H9 (cell line): Measurements from ENCODE around the gene DMAP1. TPM values are rescaled to one million over a fixed set of nuclear protein-coding genes. Genes with fewer than 3 reads are reported as not detected.

Experiments
- DNase-seq: peaks from one replicate; pipeline ENCODE4 v3.0.0-alpha.2; 2017
- H2AFZ ChIP-seq: one replicate; pipeline ENCODE4 v1.6.1; 2013; ENCODE audit warnings: mild to moderate bottlenecking, low read length, control low read depth, moderate library complexity
- H2AK5ac ChIP-seq: 2 replicates; pipeline ENCODE4 v1.6.1; 2013; ENCODE audit warnings: low read length, control low read depth, mixed read lengths; ENCODE audit not compliant: insufficient read length
- H2BK120ac ChIP-seq: one replicate; pipeline ENCODE4 v1.6.1; 2013; ENCODE audit warnings: low read depth, mild to moderate bottlenecking, low read length, control low read depth, inconsistent platforms; ENCODE audit not compliant: poor library complexity, severe bottlenecking
- H2BK12ac ChIP-seq: 2 replicates; pipeline ENCODE4 v1.6.1; 2013; ENCODE audit warnings: low read length, control low read depth, mixed read lengths, low read depth; ENCODE audit not compliant: insufficient read length
- H2BK15ac ChIP-seq: 2 replicates; pipeline ENCODE4 v1.6.1; 2013; ENCODE audit warnings: low read depth, low read length, control low read depth
- H2BK20ac ChIP-seq: one replicate; pipeline ENCODE4 v1.6.1; 2013; ENCODE audit warnings: low read depth, mild to moderate bottlenecking, low read length, control low read depth, inconsistent platforms; ENCODE audit not compliant: poor library complexity, severe bottlenecking
- H2BK5ac ChIP-seq: 2 replicates; pipeline ENCODE4 v1.6.1; 2013; ENCODE audit warnings: low read length, control low read depth, mixed read lengths; ENCODE audit not compliant: insufficient read length
- H3K14ac ChIP-seq: 2 replicates; pipeline ENCODE4 v1.6.1; 2013; ENCODE audit warnings: low read length, control low read depth; ENCODE audit not compliant: insufficient read depth
- H3K18ac ChIP-seq: 2 replicates; pipeline ENCODE4 v1.6.1; 2013; ENCODE audit warnings: low read depth, mild to moderate bottlenecking, mixed read lengths, low read length, control low read depth; ENCODE audit not compliant: insufficient read length
- H3K23ac ChIP-seq: 2 replicates; pipeline ENCODE4 v1.6.1; 2013; ENCODE audit warnings: low read length, control low read depth, mixed read lengths, low read depth; ENCODE audit not compliant: insufficient read length
- H3K23me2 ChIP-seq: 2 replicates; pipeline ENCODE4 v1.6.1; 2013; ENCODE audit warnings: low read depth, mild to moderate bottlenecking, mixed read lengths, low read length, control low read depth; ENCODE audit not compliant: insufficient read length, poor library complexity, severe bottlenecking
- H3K27ac ChIP-seq: 2 replicates; pipeline ENCODE4 v1.5.1; 2013; ENCODE audit warnings: low read length, control low read depth, mixed read lengths, low read depth; ENCODE audit not compliant: insufficient read length
- H3K27me3 ChIP-seq: 2 replicates; pipeline ENCODE4 v1.6.1; 2013; ENCODE audit warnings: low read length, control low read depth, inconsistent platforms; ENCODE audit not compliant: insufficient read depth
- H3K4ac ChIP-seq: 2 replicates; pipeline ENCODE4 v1.6.1; 2013; ENCODE audit warnings: low read depth, mild to moderate bottlenecking, control low read depth, inconsistent platforms, low read length, moderate library complexity
- H3K4me1 ChIP-seq: 2 replicates; pipeline ENCODE4 v1.6.1; 2013; ENCODE audit warnings: low read length, control low read depth, inconsistent platforms; ENCODE audit not compliant: insufficient read depth
- H3K4me2 ChIP-seq: 2 replicates; pipeline ENCODE4 v1.6.1; 2013; ENCODE audit warnings: low read length, control low read depth, mixed read lengths; ENCODE audit not compliant: insufficient read length, insufficient read depth
- H3K56ac ChIP-seq: 2 replicates; pipeline ENCODE4 v1.6.1; 2013; ENCODE audit warnings: low read depth, mild to moderate bottlenecking, mixed read lengths, low read length, control low read depth; ENCODE audit not compliant: insufficient read length
- H3K79me1 ChIP-seq: 2 replicates; pipeline ENCODE4 v1.6.1; 2013; ENCODE audit warnings: low read depth, mild to moderate bottlenecking, moderate library complexity, low read length, control low read depth, inconsistent platforms; ENCODE audit not compliant: insufficient read depth, poor library complexity, severe bottlenecking
- H3K79me2 ChIP-seq: 2 replicates; pipeline ENCODE4 v1.6.1; 2013; ENCODE audit warnings: low read length, control low read depth, inconsistent platforms; ENCODE audit not compliant: insufficient read depth
- H3K9ac ChIP-seq: 2 replicates; pipeline ENCODE4 v1.6.1; 2013; ENCODE audit warnings: low read length, control low read depth, mixed read lengths; ENCODE audit not compliant: insufficient read length; ENCODE audit errors: extremely low read depth
- H3K9me3 ChIP-seq: one replicate; pipeline ENCODE4 v1.6.1; 2013; ENCODE audit warnings: low read depth, low read length, inconsistent platforms; ENCODE audit not compliant: control insufficient read depth
- H3T11ph ChIP-seq: one replicate; pipeline ENCODE4 v1.6.1; 2013; ENCODE audit warnings: mild to moderate bottlenecking, low read length, control low read depth, inconsistent platforms
- H4K20me1 ChIP-seq: one replicate; pipeline ENCODE4 v1.6.1; 2013; ENCODE audit not compliant: control insufficient read depth, insufficient read length, insufficient read depth
- H4K5ac ChIP-seq: 2 replicates; pipeline ENCODE4 v1.6.1; 2013; ENCODE audit warnings: low read depth, mild to moderate bottlenecking, mixed read lengths, low read length, control low read depth; ENCODE audit not compliant: insufficient read length
- H4K8ac ChIP-seq: replicated peaks from 2 replicates; pipeline ENCODE4 v1.6.1; 2013; ENCODE audit warnings: low read length, control low read depth, mixed read lengths, low read depth; ENCODE audit not compliant: insufficient read length
- H4K91ac ChIP-seq: 2 replicates; pipeline ENCODE4 v1.6.1; 2013; ENCODE audit warnings: low read depth, mild to moderate bottlenecking, moderate library complexity, mixed read lengths, low read length, control low read depth; ENCODE audit not compliant: insufficient read length
- H3K27ac Mint-ChIP-seq, 3 experiments: 2 replicates in 2 of 3; 3 replicates in 1 of 3; pipeline ENCODE4 v1.8.0; 2020 to 2021; ENCODE audit warnings: mixed read lengths in 3 of 3, mild to moderate bottlenecking in 1 of 3, moderate library complexity in 1 of 3
- H3K27me3 Mint-ChIP-seq: 2 replicates; pipeline ENCODE4 v1.8.0; 2021; ENCODE audit warnings: low read depth, mild to moderate bottlenecking, moderate library complexity, mixed read lengths
- H3K36me3 Mint-ChIP-seq, 3 experiments: 2 replicates in 2 of 3; 3 replicates in 1 of 3; pipeline ENCODE4 v1.8.0; 2020 to 2021; ENCODE audit warnings: low read depth in 3 of 3, mixed read lengths in 3 of 3; ENCODE audit not compliant: insufficient read depth in 1 of 3
- H3K4me1 Mint-ChIP-seq, 2 experiments: 2 replicates each; pipeline ENCODE4 v1.8.0; 2020; ENCODE audit warnings: mixed read lengths in 2 of 2
- H3K4me3 Mint-ChIP-seq, 2 experiments: 2 replicates in 1 of 2; 3 replicates in 1 of 2; pipeline ENCODE4 v1.8.0; 2020 to 2021; ENCODE audit warnings: mild to moderate bottlenecking in 2 of 2, mixed read lengths in 2 of 2, moderate library complexity in 1 of 2
- H3K9me3 Mint-ChIP-seq, 2 experiments: 2 replicates in 1 of 2; 3 replicates in 1 of 2; pipeline ENCODE4 v1.8.0; 2020; ENCODE audit warnings: mild to moderate bottlenecking in 2 of 2, mixed read lengths in 2 of 2, moderate library complexity in 1 of 2
- CTCF ChIP-seq: fragments of 200-600 bp; sonication (generic); conservative IDR thresholded peaks from 3 replicates; pipeline ENCODE4 v1.8.0; 2021; ENCODE audit warnings: antibody characterized with exemption, mild to moderate bottlenecking
- WGBS: extraction: QIAGEN DNeasy Blood & Tissue Kit; methylation state at CpG from one replicate; pipeline ENCODE4 v1.1.7; 2013; ENCODE audit warnings: missing lambda C conversion rate, low lambda C conversion rate, mixed read lengths; ENCODE audit not compliant: insufficient read length; ENCODE audit errors: extremely low coverage; 5-methylcytosine and 5-hydroxymethylcytosine counted together
- total RNA-seq: library from RNA; stranded (reverse); gene quantifications from 2 replicates; pipeline ENCODE4 v1.2.1, GENCODE V29; 2021

Gene DMAP1
- total RNA-seq, 1 experiment from 2014 or later, result 55.3 TPM

GRCh38 chr1:44230796-44231195 lies 17.5 kb downstream of the DMAP1 start:
- Histone ChIP-seq H3K27ac (no peak overlapping the region), H3K18ac (no peak overlapping the region), H2BK20ac (no peak overlapping the region), H3K79me2 (no peaks in the 10 kb centered on the region), H3K4me2 (no peak overlapping the region), H2BK120ac (no peak overlapping the region), H3K79me1 (no peaks in the 10 kb centered on the region), H3K9ac (no peak overlapping the region), H4K8ac (no peak overlapping the region), H4K91ac (no peak overlapping the region), H3K27me3 (no peaks in the 10 kb centered on the region), H2BK15ac (no peak overlapping the region), H2AFZ (no peak overlapping the region), H3K23me2 (no peaks in the 10 kb centered on the region), H3T11ph (no peak overlapping the region), H4K5ac (no peak overlapping the region), H3K4ac (no peak overlapping the region), H4K20me1 (no peaks in the 10 kb centered on the region), H3K56ac (no peak overlapping the region), H3K14ac (no peak overlapping the region), H3K4me1 (no peaks in the 10 kb centered on the region), H3K23ac (no peak overlapping the region), H3K9me3 (peaks cover 14% of the 10 kb centered on the region), H2BK5ac (no peak overlapping the region), H2AK5ac (no peak overlapping the region), H2BK12ac (no peak overlapping the region)
- Mint-ChIP-seq H3K27ac (no peak overlapping the region), H3K4me1 (no peaks in the 10 kb centered on the region), H3K9me3 (peaks cover 18 to 34% of the 10 kb centered on the region in 2 experiments), H3K4me3 (no peak overlapping the region), H3K27me3 (peaks cover 3% of the 10 kb centered on the region), H3K36me3 (peaks cover 46 to 51% (median 51%) of the 10 kb centered on the region in 3 experiments)
- no peak for DNase-seq
- no peak for TF ChIP-seq CTCF
- no CpG with 5 or more reads among the region's 3 CpGs for WGBS
